Adipocyte (in vitro differentiated cells): ENCODE data around the gene PAX7.

Experiments
- DNase-seq: peaks from one replicate; pipeline ENCODE4 v3.0.0-alpha.2; 2015; ENCODE audit warnings: low read depth
- H3K27me3 ChIP-seq: replicated peaks from 2 replicates; pipeline ENCODE4 v1.7.0; 2013; ENCODE audit warnings: mild to moderate bottlenecking, low read length, moderate library complexity; ENCODE audit not compliant: control insufficient read depth, insufficient read depth
- H3K36me3 ChIP-seq: 2 replicates; pipeline ENCODE4 v1.7.0; 2013; ENCODE audit warnings: low read length, mild to moderate bottlenecking, moderate library complexity; ENCODE audit not compliant: control insufficient read depth, insufficient read depth, severe bottlenecking
- H3K4me1 ChIP-seq: 2 replicates; pipeline ENCODE4 v1.7.0; 2013; ENCODE audit warnings: mild to moderate bottlenecking, low read length, moderate library complexity; ENCODE audit not compliant: control insufficient read depth, insufficient read depth
- H3K4me3 ChIP-seq: 2 replicates; pipeline ENCODE4 v1.7.0; 2013; ENCODE audit warnings: mild to moderate bottlenecking, low read length, moderate library complexity
- H3K9ac ChIP-seq: 2 replicates; pipeline ENCODE4 v1.7.0; 2013; ENCODE audit warnings: mild to moderate bottlenecking, low read length, moderate library complexity
- H3K9me3 ChIP-seq: 2 replicates; pipeline ENCODE4 v1.7.0; 2013; ENCODE audit warnings: mild to moderate bottlenecking, low read length, moderate library complexity; ENCODE audit not compliant: control insufficient read depth

The PAX7 gene

DNA sequence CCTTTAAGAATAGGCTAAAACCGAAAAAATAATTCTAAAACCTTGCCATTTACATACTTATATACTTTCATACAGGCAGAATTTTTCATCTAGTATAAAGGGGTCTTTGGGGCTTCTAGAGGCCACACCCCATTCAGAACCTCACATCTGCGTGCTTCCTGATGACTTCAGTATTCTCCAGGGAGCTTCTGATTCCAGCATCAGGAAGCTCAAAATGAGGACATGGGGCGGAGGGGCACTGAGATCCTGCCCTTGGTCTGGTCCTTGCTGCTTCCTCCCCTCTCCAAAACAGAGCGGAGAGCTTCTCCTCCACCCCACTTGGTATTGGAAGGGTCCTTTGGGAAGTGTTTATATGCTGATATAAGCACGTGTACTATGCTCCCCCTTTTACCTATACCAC lies 13.8 kb downstream of the PAX7 start:
- no peaks in the 10 kb centered on the region for H3K9me3 ChIP-seq
- DNase-seq, result no peak
- peaks cover 67% of the 10 kb centered on the region for H3K27me3 ChIP-seq
- no peaks in the 10 kb centered on the region for H3K36me3 ChIP-seq
- H3K4me3 ChIP-seq, result no peak overlapping the region
- no peaks in the 10 kb centered on the region for H3K4me1 ChIP-seq
- no peak overlapping the region for H3K9ac ChIP-seq

DNA sequence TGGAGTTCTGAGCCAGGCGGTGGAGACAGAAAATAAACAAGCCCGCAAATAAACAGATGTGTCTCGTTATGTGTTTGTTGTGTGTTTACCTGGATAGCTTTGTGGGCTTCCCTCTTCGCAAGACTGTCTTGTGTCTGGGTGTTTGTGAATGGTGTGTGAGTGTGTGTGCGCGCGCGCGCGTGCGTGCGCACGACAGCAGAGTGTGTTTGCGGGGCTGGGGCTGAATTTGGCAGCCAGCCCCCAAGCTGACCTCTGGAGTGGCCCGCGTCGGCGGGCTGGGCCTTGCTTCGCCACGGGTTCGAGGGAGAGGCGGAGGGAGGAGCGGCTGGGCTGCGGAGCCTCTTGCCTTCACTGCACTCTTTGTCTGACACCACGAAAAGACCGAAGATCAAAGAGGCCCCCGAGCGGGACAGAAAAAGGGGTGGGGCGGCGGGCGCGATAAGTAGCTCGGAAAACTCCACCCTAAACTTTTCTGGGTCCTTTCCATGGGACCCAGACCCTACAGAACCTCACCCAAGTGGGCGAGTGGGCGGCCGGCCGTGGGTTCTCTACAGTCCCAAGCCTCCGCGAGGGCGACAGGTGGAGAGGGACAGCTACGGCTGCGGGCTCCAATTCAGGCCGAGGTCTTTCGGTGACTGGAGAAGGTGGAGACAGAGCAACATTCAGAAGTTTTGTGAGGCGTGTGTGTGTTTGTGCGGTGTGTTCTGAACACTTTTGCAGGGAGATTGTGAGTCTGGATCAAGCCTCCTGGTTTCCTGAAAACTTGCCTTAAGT lies 14.5 kb downstream of the PAX7 start:
- Histone ChIP-seq H3K9me3 (no peaks in the 10 kb centered on the region), H3K4me1 (no peaks in the 10 kb centered on the region), H3K36me3 (no peaks in the 10 kb centered on the region), H3K4me3 (no peak overlapping the region), H3K27me3 (peaks cover 63% of the 10 kb centered on the region), H3K9ac (no peak overlapping the region)
- no peak for DNase-seq

DNA sequence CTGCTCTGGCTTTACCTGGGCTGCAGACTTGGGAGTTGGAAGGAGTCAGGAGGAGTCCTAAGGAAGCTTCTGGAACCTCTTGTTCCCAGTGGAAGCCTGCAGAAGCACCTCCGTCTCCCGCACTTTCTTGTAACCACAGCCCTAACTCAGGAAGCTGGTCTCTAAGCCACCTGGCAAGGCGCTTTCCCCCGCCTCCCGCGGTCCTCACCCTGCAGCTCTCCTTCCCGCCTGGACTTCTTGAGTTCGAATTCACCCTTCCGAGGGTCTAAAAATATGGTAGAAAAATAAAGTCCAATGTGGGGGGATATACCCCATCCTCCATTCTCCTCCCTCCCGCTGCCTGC lies 15.1 kb downstream of the PAX7 start:
- Histone ChIP-seq H3K27me3 (peaks cover 65% of the 10 kb centered on the region), H3K4me1 (no peaks in the 10 kb centered on the region), H3K36me3 (no peaks in the 10 kb centered on the region), H3K9ac (no peak overlapping the region), H3K9me3 (no peaks in the 10 kb centered on the region), H3K4me3 (no peak overlapping the region)
- DNase-seq, result no peak

DNA sequence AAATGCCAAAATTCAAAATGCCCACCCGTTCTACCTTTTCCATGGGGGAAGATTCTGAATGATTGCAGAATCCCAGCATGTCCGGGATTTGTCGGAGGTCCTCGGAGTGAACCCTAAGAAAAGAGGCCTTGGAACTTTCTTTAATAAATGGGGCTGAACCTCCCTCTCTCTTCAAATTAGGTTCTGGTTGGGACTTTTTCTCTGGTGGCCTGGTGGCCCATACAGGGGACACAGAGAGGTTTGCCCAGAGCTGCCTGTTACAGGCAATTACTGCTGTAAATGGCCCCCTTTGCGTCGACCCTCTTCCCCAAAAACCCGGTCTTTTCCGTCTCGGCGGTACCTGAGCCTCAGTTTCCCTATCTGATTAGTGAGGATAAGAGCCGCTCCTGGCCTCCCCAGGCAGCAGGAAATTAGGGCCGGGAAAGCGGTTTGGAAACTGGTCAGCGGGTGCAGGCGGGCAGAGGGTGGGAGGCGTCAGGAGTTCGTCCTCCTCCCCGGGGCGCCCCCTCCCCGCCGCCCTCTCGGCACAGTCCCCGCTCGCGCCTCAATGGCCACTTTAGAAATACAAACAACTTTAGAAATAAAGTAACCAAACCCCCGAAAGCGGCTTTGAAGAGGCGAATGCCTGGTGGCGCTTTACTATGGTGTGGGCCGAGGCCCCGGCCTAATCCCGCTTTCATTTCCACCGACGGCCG lies 15.6 kb downstream of the PAX7 start:
- Histone ChIP-seq H3K27me3 (peaks cover 64% of the 10 kb centered on the region), H3K36me3 (no peaks in the 10 kb centered on the region), H3K4me1 (no peaks in the 10 kb centered on the region), H3K4me3 (no peak overlapping the region), H3K9ac (no peak overlapping the region), H3K9me3 (no peaks in the 10 kb centered on the region)
- DNase-seq, result no peak

- H3K36me3 ChIP-seq, result no peaks in the 10 kb centered on the region
- H3K9me3 ChIP-seq, result no peaks in the 10 kb centered on the region
- DNase-seq, result no peak
- H3K9ac ChIP-seq, result no peak overlapping the region
- no peak overlapping the region for H3K4me3 ChIP-seq
- no peaks in the 10 kb centered on the region for H3K4me1 ChIP-seq
- peaks cover 60% of the 10 kb centered on the region for H3K27me3 ChIP-seq
Measured at GRCh38 chr1:18646786-18647410, 16.3 kb downstream of the PAX7 start.

GRCh38 chr1:18647681-18648214 lies 17.1 kb downstream of the PAX7 start:
- no peak overlapping the region for H3K4me3 ChIP-seq
- no peaks in the 10 kb centered on the region for H3K4me1 ChIP-seq
- peaks cover 63% of the 10 kb centered on the region for H3K27me3 ChIP-seq
- DNase-seq, result no peak
- no peak overlapping the region for H3K9ac ChIP-seq
- H3K9me3 ChIP-seq, result no peaks in the 10 kb centered on the region
- no peaks in the 10 kb centered on the region for H3K36me3 ChIP-seq

DNA sequence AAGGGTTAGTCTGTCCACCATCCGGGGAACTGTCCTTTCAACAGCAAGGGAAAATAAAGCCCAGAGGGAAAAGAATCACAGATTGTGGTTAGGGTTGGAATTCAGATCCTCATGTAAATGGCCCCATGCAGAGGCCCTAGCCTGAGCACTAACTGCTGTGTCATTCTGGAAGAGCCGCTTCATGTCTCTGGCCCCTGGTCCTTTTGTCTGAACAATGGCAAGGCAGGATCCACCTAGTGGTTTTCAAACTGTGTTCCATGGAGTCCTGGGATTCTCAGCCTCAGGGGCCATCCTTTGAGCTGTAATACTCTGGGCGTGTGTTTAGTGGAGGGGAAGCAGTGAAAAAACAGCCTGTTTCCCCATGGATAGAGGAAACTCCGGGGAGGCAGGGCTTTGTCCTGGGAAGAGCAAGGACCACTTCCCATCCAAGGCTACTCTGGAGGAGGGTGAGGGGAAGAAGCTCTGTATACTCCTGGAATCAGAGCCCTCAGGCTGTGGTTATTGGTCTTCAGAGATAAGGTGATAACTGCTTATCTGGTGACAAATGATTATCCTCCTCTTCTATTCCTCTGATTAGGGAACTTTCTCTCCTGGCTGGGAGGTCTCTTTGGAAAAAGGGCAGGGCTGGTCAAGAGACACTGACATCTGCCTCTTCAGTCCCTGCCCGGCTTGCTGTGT lies 19.2 kb downstream of the PAX7 start:
- no peaks in the 10 kb centered on the region for H3K4me1 ChIP-seq
- no peaks in the 10 kb centered on the region for H3K9me3 ChIP-seq
- DNase-seq, result no peak
- no peak overlapping the region for H3K9ac ChIP-seq
- peaks cover 74% of the 10 kb centered on the region for H3K27me3 ChIP-seq
- H3K4me3 ChIP-seq, result no peak overlapping the region
- no peaks in the 10 kb centered on the region for H3K36me3 ChIP-seq

DNA sequence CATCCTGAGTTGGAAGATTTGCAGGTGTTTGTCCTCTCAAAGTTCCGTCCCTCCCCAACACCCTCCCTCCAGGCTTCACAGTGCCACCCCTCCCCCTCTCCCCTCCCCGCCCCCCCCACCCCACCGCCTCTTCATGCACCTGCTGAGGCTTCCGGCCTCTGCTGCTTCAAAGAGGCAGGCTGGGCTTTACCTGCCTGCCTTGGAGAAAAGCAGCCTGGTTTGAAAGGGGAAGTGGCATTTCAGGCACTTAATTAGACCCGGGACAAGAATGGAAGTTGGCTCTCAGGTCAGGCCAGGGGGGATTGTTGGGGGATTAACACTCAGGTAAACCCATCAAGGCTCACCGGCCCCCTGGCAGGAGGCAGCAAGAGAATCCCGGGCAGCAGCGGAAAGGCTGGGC lies 21.1 kb downstream of the PAX7 start:
- DNase-seq, result no peak
- Histone ChIP-seq H3K27me3 (peaks cover 72% of the 10 kb centered on the region), H3K36me3 (no peaks in the 10 kb centered on the region), H3K4me1 (no peaks in the 10 kb centered on the region), H3K4me3 (no peak overlapping the region), H3K9ac (no peak overlapping the region), H3K9me3 (no peaks in the 10 kb centered on the region)

GRCh38 chr1:18652791-18653190 lies 22.1 kb downstream of the PAX7 start:
- H3K9me3 ChIP-seq, result no peaks in the 10 kb centered on the region
- no peaks in the 10 kb centered on the region for H3K4me1 ChIP-seq
- no peaks in the 10 kb centered on the region for H3K36me3 ChIP-seq
- H3K4me3 ChIP-seq, result no peak overlapping the region
- no peak overlapping the region for H3K9ac ChIP-seq
- H3K27me3 ChIP-seq, result peaks cover 67% of the 10 kb centered on the region
- DNase-seq, result no peak

GRCh38 chr1:18653367-18653766 lies 22.7 kb downstream of the PAX7 start:
- Histone ChIP-seq H3K9me3 (no peaks in the 10 kb centered on the region), H3K36me3 (no peaks in the 10 kb centered on the region), H3K4me1 (no peaks in the 10 kb centered on the region), H3K4me3 (no peak overlapping the region), H3K27me3 (peaks cover 65% of the 10 kb centered on the region), H3K9ac (no peak overlapping the region)
- no peak for DNase-seq

GRCh38 chr1:18653916-18654315 lies 23.3 kb downstream of the PAX7 start:
- Histone ChIP-seq H3K4me1 (no peaks in the 10 kb centered on the region), H3K9ac (no peak overlapping the region), H3K4me3 (no peak overlapping the region), H3K9me3 (no peaks in the 10 kb centered on the region), H3K36me3 (no peaks in the 10 kb centered on the region), H3K27me3 (peaks cover 62% of the 10 kb centered on the region)
- no peak for DNase-seq
